KMS-11 (cell line): ENCODE measurements around the gene MTO1.
"Not testable (repeated sequence)": the region's sequence is repeated elsewhere in the genome, so short reads cannot be mapped to it uniquely, and the experiment has no call there.

Experiments used
- H2AFZ ChIP-seq: fragments of 200-600 bp; sonication (generic); 2 replicates; pipeline ENCODE4 v1.6.1; 2016; ENCODE audit warnings: antibody characterized with exemption, mixed run types, low read depth
- H3K27ac ChIP-seq: fragments of 200-600 bp; sonication (generic); 2 replicates; pipeline ENCODE4 v1.6.1; 2016; ENCODE audit warnings: mild to moderate bottlenecking, mixed run types
- H3K27me3 ChIP-seq: fragments of 200-600 bp; sonication (generic); 2 replicates; pipeline ENCODE4 v1.6.1; 2017; ENCODE audit warnings: mild to moderate bottlenecking, low read depth, mixed run types, moderate library complexity; ENCODE audit not compliant: insufficient read depth
- H3K36me3 ChIP-seq: fragments of 200-600 bp; sonication (generic); 2 replicates; pipeline ENCODE4 v1.6.1; 2017; ENCODE audit warnings: mild to moderate bottlenecking, mixed run types; ENCODE audit not compliant: insufficient read depth
- H3K4me1 ChIP-seq: fragments of 200-600 bp; sonication (generic); 2 replicates; pipeline ENCODE4 v1.6.1; 2016; ENCODE audit warnings: mild to moderate bottlenecking, low read depth, mixed run types; ENCODE audit not compliant: poor library complexity, severe bottlenecking
- H3K4me2 ChIP-seq: fragments of 200-600 bp; sonication (generic); 2 replicates; pipeline ENCODE4 v1.7.0; 2016; ENCODE audit warnings: mild to moderate bottlenecking, mixed run types
- H3K4me3 ChIP-seq: fragments of 200-600 bp; sonication (generic); IDR thresholded peaks from 2 replicates; pipeline ENCODE4 v1.6.1; 2017; ENCODE audit warnings: low read depth, low read length, mixed read lengths; ENCODE audit not compliant: insufficient read depth
- H3K79me2 ChIP-seq: fragments of 200-600 bp; sonication (generic); 2 replicates; pipeline ENCODE4 v1.6.1; 2016; ENCODE audit warnings: low read depth, mixed run types; ENCODE audit not compliant: insufficient read depth
- H3K9ac ChIP-seq: fragments of 200-600 bp; sonication (generic); 2 replicates; pipeline ENCODE4 v1.6.1; 2016; ENCODE audit warnings: mild to moderate bottlenecking, mixed run types
- H4K20me1 ChIP-seq: fragments of 200-600 bp; sonication (generic); 2 replicates; pipeline ENCODE4 v1.6.1; 2016; ENCODE audit warnings: mild to moderate bottlenecking, mixed run types; ENCODE audit not compliant: insufficient read depth
- TF ChIP-seq, protein P1 (sequence below): fragments of 200-600 bp; sonication (generic); conservative IDR thresholded peaks from 2 replicates; pipeline ENCODE4 v1.6.1; 2017; ENCODE audit warnings: low read depth, mild to moderate bottlenecking, antibody characterized with exemption, low read length, moderate library complexity, mixed read lengths

MTO1 gene

GRCh38 chr6:73518982-73519881, 57.7 kb downstream of the MTO1 start:
- H3K4me3 ChIP-seq, H3K27me3 ChIP-seq, H2AFZ ChIP-seq, H4K20me1 ChIP-seq: not testable (repeated sequence)
- H3K79me2 ChIP-seq, result peaks cover 54% of the 10 kb centered on the region
- peaks cover 54% of the 10 kb centered on the region for H3K4me1 ChIP-seq
- peak overlapping the region; percentile 75 for H3K4me2 ChIP-seq
- H3K9ac ChIP-seq, result peak overlapping the region; percentile 100
- H3K27ac ChIP-seq, result peak overlapping the region; percentile 100
- peaks cover 30% of the 10 kb centered on the region for H3K36me3 ChIP-seq

GRCh38 chr6:73519926-73520687, 58.6 kb downstream of the MTO1 start:
- Histone ChIP-seq H3K9ac (peak overlapping the region; percentile 100), H2AFZ (no peak overlapping the region), H3K36me3 (peaks cover 30% of the 10 kb centered on the region), H3K4me1 (peaks cover 47% of the 10 kb centered on the region), H3K27me3 (no peaks in the 10 kb centered on the region), H3K79me2 (peaks cover 54% of the 10 kb centered on the region), H3K4me3 (no peak overlapping the region), H3K4me2 (peak overlapping the region; percentile 75), H3K27ac (peak overlapping the region; percentile 100), H4K20me1 (no peaks in the 10 kb centered on the region; the same call in 1 of the 2 replicates)
- TF ChIP-seq, protein P1, sequence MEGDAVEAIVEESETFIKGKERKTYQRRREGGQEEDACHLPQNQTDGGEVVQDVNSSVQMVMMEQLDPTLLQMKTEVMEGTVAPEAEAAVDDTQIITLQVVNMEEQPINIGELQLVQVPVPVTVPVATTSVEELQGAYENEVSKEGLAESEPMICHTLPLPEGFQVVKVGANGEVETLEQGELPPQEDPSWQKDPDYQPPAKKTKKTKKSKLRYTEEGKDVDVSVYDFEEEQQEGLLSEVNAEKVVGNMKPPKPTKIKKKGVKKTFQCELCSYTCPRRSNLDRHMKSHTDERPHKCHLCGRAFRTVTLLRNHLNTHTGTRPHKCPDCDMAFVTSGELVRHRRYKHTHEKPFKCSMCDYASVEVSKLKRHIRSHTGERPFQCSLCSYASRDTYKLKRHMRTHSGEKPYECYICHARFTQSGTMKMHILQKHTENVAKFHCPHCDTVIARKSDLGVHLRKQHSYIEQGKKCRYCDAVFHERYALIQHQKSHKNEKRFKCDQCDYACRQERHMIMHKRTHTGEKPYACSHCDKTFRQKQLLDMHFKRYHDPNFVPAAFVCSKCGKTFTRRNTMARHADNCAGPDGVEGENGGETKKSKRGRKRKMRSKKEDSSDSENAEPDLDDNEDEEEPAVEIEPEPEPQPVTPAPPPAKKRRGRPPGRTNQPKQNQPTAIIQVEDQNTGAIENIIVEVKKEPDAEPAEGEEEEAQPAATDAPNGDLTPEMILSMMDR, result no peak

DNA sequence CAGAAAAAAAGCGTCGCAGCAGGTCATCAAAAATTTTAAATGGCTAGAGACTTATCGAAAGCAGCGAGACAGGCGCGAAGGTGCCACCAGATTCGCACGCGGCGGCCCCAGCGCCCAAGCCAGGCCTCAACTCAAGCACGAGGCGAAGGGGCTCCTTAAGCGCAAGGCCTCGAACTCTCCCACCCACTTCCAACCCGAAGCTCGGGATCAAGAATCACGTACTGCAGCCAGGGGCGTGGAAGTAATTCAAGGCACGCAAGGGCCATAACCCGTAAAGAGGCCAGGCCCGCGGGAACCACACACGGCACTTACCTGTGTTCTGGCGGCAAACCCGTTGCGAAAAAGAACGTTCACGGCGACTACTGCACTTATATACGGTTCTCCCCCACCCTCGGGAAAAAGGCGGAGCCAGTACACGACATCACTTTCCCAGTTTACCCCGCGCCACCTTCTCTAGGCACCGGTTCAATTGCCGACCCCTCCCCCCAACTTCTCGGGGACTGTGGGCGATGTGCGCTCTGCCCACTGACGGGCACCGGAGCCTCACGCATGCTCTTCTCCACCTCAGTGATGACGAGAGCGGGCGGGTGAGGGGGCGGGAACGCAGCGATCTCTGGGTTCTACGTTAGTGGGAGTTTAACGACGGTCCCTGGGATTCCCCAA, 59.3 kb downstream of the MTO1 start, which contains the start of gene EEF1A1:
Gene EEF1A1, minus strand, starts transcription at position 345 of the 663 bp plus-strand sequence. CDS start 1,006 bp downstream, outside the sequence.
- H3K27me3 ChIP-seq, result no peaks in the 10 kb centered on the region
- H3K4me1 ChIP-seq, result peaks cover 40% of the 10 kb centered on the region
- peak within 1 kb of the TSS; percentile 100 for H3K27ac ChIP-seq
- TF ChIP-seq, protein P1, result no peak; the same call in 1 of the 2 replicates
- no peaks in the 10 kb centered on the region; the same call in 1 of the 2 replicates for H4K20me1 ChIP-seq
- H2AFZ ChIP-seq, result peak within 1 kb of the TSS; percentile 34
- H3K9ac ChIP-seq, result peak within 1 kb of the TSS; percentile 100
- no peak within 1 kb of the TSS for H3K4me3 ChIP-seq
- H3K4me2 ChIP-seq, result peak within 1 kb of the TSS; percentile 93
- peaks cover 54% of the 10 kb centered on the region for H3K79me2 ChIP-seq
- H3K36me3 ChIP-seq, result peaks cover 30% of the 10 kb centered on the region

DNA sequence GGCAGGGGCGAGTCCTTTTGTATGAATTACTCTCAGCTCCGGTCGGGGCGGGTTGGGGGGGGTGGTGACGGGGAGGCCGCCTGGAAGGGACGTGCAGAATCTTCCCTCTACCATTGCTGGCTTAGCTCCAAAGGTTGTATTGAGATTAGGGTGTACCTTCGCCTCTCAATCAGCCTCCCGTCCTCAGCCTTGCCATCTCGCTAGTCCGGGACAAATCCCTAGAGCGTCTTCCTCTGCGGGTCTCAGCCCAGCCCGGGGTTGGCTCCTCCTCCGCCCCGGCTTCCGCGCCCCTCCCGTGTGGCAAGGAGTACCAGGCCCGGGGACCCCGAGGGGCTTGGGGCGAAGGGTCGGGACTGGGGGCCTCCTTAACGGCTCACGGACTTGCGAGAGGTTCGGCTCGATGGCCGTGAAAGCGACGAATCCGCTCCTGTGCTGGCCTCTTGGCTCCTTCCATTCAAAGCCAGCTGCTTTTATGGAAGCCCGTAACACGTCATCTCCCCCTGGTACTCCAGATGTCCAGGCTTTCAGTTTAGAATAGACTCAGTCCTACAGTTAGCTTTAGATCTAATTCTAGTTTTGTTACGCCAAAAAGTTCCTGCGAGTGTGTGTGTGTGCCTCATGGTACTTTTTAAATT, 59.9 kb downstream of the MTO1 start:
- Histone ChIP-seq H3K36me3 (peaks cover 30% of the 10 kb centered on the region), H3K79me2 (peaks cover 51% of the 10 kb centered on the region), H3K27me3 (no peaks in the 10 kb centered on the region), H3K4me1 (peaks cover 33% of the 10 kb centered on the region), H3K4me3 (no peak overlapping the region), H2AFZ (peak overlapping the region; percentile 34), H3K27ac (peak overlapping the region; percentile 100), H3K4me2 (peak overlapping the region; percentile 93), H4K20me1 (no peaks in the 10 kb centered on the region; the same call in 1 of the 2 replicates), H3K9ac (peak overlapping the region; percentile 100)
- TF ChIP-seq, protein P1, result no peak
